Vagina (tissue), 2 donors: ENCODE measurements around the gene SLC18A3.

Experiments
- POLR2AphosphoS5 ChIP-seq, 2 donors: sonication (generic); formaldehyde crosslinking; IDR thresholded peaks; one replicate each; pipeline ENCODE4 v1.9.0; 2017; ENCODE audit warnings: antibody characterized with exemption in 2 of 2, mild to moderate bottlenecking in 2 of 2, low read depth in 1 of 2; ENCODE audit not compliant: insufficient read depth in 1 of 2
- TF ChIP-seq, protein P1 (sequence below), 3 experiments: fragments of 450-650 bp in 2 of 3; fragments of 200-600 bp in 1 of 3; sonication (generic) in 1 of 3; IDR thresholded peaks; one replicate each; pipeline ENCODE4 v1.5.1; 2017 to 2019; ENCODE audit warnings: antibody characterized with exemption in 3 of 3, mild to moderate bottlenecking in 2 of 3, moderate library complexity in 2 of 3

DNA sequence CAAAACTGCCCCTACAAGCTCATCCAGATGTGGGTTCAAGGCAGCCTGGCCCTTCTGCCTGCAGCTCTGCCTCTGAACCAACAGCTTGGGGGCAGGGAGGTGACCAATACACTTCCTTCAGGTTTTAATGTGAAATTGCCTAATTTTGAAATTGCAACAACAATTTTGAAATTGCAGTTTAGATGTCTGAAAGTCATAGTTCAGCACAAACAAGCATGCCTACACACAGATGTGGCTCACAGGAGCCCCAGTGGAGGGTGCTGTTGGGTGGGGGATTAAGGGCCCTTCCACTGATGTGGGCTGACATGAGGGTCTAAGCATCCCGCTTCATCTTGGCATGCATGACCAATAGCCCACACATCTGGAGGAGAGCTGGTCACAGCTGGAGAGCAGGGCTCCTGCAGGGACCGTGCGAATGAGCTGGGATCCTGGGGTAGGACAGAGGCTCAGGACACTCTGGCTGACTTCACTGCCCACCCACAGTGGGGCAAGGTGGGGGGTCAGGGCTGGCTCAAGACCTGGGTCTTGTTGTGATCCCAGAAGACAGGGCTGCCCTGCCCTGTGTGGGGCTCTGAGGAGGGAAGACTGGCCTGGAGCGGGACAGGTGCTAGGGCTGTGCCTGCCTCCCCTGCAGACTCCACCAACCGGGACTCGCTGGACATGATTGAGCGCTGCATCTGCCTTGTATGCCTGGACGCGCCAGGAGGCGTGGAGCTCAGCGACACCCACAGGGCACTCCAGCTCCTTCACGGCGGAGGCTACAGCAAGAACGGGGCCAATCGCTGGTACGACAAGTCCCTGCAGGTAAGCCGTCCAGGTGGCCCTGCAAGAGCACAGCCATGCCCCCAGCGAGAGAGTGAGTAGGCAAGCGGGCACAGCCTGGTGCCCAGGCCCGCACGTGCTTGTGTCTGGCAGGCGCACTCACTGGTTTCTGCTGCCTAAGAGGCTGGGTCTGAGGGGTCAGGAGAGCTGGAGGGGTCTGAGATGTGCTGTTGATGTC is 36.1 kb downstream of the SLC18A3 start:
- TF ChIP-seq, protein P1, sequence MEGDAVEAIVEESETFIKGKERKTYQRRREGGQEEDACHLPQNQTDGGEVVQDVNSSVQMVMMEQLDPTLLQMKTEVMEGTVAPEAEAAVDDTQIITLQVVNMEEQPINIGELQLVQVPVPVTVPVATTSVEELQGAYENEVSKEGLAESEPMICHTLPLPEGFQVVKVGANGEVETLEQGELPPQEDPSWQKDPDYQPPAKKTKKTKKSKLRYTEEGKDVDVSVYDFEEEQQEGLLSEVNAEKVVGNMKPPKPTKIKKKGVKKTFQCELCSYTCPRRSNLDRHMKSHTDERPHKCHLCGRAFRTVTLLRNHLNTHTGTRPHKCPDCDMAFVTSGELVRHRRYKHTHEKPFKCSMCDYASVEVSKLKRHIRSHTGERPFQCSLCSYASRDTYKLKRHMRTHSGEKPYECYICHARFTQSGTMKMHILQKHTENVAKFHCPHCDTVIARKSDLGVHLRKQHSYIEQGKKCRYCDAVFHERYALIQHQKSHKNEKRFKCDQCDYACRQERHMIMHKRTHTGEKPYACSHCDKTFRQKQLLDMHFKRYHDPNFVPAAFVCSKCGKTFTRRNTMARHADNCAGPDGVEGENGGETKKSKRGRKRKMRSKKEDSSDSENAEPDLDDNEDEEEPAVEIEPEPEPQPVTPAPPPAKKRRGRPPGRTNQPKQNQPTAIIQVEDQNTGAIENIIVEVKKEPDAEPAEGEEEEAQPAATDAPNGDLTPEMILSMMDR (IDR thresholded peaks at IDR 0.05): no peak
- no peak for TF ChIP-seq POLR2AphosphoS5 (IDR thresholded peaks at IDR 0.05; ENCODE audit: insufficient read depth in 1 of 2, low read depth in 1 of 2)
